H1 (cell line): ENCODE data around the gene FAR2.

Experiments
- BCL11A ChIP-seq, 2 experiments: IDR thresholded peaks; one replicate each; pipeline ENCODE4 v1.6.1; 2011; ENCODE audit warnings: low read depth in 2 of 2, low read length in 2 of 2, mild to moderate bottlenecking in 2 of 2
- CBX8 ChIP-seq: fragments of 300-800, 300-1000 bp; sonication (generic); IDR thresholded peaks from 2 replicates; pipeline ENCODE4 v1.7.1; 2016; ENCODE audit warnings: low read depth, low read length, borderline replicate concordance
- CTCF ChIP-seq, 3 experiments: IDR thresholded peaks; 1 replicate in 2 of 3; 2 replicates in 1 of 3; pipeline versions ENCODE4 v1.5.1 to v1.6.1; 2011; ENCODE audit warnings: low read length in 3 of 3, mild to moderate bottlenecking in 3 of 3, inconsistent platforms in 2 of 3, low read depth in 1 of 3, moderate library complexity in 1 of 3; ENCODE audit not compliant: insufficient read depth in 1 of 3; ENCODE audit errors: control extremely low read depth in 1 of 3
- E2F6 ChIP-seq: IDR thresholded peaks from 2 replicates; pipeline ENCODE4 v1.6.1; 2012; ENCODE audit warnings: inconsistent platforms
- EGR1 ChIP-seq: IDR thresholded peaks from 2 replicates; pipeline ENCODE4 v1.6.1; 2011; ENCODE audit warnings: low read depth, low read length, borderline replicate concordance
- EZH2 ChIP-seq: fragments of 200-600 bp; sonication (generic); IDR thresholded peaks from 2 replicates; pipeline ENCODE4 v1.7.1; 2012; ENCODE audit warnings: low read depth, mild to moderate bottlenecking, moderate library complexity, low read length, inconsistent platforms; ENCODE audit not compliant: severe bottlenecking
- MAFK ChIP-seq: IDR thresholded peaks from 2 replicates; pipeline ENCODE4 v1.6.1; 2012; ENCODE audit warnings: low read depth, mild to moderate bottlenecking, improper control_type of control experiment, low read length
- MAX ChIP-seq: IDR thresholded peaks from 2 replicates; pipeline ENCODE4 v1.6.1; 2012; ENCODE audit warnings: inconsistent platforms
- POLR2A ChIP-seq, 2 experiments: IDR thresholded peaks; 1 replicate in 1 of 2; 2 replicates in 1 of 2; pipeline ENCODE4 v1.6.1; 2011; ENCODE audit warnings: low read depth in 2 of 2, low read length in 2 of 2, mild to moderate bottlenecking in 2 of 2; ENCODE audit errors: control extremely low read depth in 1 of 2
- POLR2AphosphoS5 ChIP-seq: IDR thresholded peaks from 2 replicates; pipeline ENCODE4 v1.6.1; 2011; ENCODE audit warnings: low read depth, low read length
- RAD21 ChIP-seq, 2 experiments: IDR thresholded peaks in 1 of 2; conservative IDR thresholded peaks in 1 of 2; 2 replicates each; pipeline ENCODE4 v1.6.1; 2011; ENCODE audit warnings: low read depth in 2 of 2, low read length in 2 of 2, improper control_type of control experiment in 1 of 2, inconsistent platforms in 1 of 2, mild to moderate bottlenecking in 1 of 2, moderate library complexity in 1 of 2
- SP1 ChIP-seq: IDR thresholded peaks from 2 replicates; pipeline ENCODE4 v1.6.1; 2011; ENCODE audit warnings: low read depth, low read length
- TAF1 ChIP-seq: IDR thresholded peaks from 2 replicates; pipeline ENCODE4 v1.6.1; 2011; ENCODE audit warnings: mild to moderate bottlenecking, low read depth, low read length
- TCF12 ChIP-seq: IDR thresholded peaks from 2 replicates; pipeline ENCODE4 v1.6.1; 2011; ENCODE audit warnings: low read depth, mild to moderate bottlenecking, low read length

- TF ChIP-seq CTCF (IDR thresholded peaks at IDR 0.05; ENCODE audit: control extremely low read depth in 1 of 3, insufficient read depth in 1 of 3, low read depth in 1 of 3, low read length in 3 of 3): no peak
- no peak for TF ChIP-seq CBX8
- TF ChIP-seq E2F6: no peak
- no peak for TF ChIP-seq RAD21 (IDR thresholded peaks at IDR 0.05 in 1 of 2, conservative IDR thresholded peaks at IDR 0.05 in 1 of 2; ENCODE audit: low read depth in 2 of 2, low read length in 2 of 2)
- no peak for TF ChIP-seq EZH2
- TF ChIP-seq BCL11A (IDR thresholded peaks at IDR 0.05; ENCODE audit: low read depth in 2 of 2, low read length in 2 of 2): no peak
- no peak for TF ChIP-seq MAX
- TF ChIP-seq TAF1: no peak
- no peak for TF ChIP-seq POLR2AphosphoS5
- TF ChIP-seq SP1: no peak
- TF ChIP-seq POLR2A (IDR thresholded peaks at IDR 0.05; ENCODE audit: control extremely low read depth in 1 of 2, low read depth in 2 of 2, low read length in 2 of 2): no peak
- TF ChIP-seq EGR1: no peak
- no peak for TF ChIP-seq MAFK
- TF ChIP-seq TCF12: no peak
Observed at GRCh38 chr12:29374012-29374411, 224.9 kb downstream of the FAR2 start.
